Measurements from ENCODE around the gene UTP15. TPM values are rescaled to one million over a fixed set of nuclear protein-coding genes. Genes with fewer than 3 reads are reported as not detected.

UTP15 gene
- total RNA-seq, 1 experiment from 2014 or later: 35.2 TPM

GRCh38 chr5:73629456-73629855 is 63.9 kb downstream of the UTP15 start (continued):
- TF ChIP-seq, protein P1, sequence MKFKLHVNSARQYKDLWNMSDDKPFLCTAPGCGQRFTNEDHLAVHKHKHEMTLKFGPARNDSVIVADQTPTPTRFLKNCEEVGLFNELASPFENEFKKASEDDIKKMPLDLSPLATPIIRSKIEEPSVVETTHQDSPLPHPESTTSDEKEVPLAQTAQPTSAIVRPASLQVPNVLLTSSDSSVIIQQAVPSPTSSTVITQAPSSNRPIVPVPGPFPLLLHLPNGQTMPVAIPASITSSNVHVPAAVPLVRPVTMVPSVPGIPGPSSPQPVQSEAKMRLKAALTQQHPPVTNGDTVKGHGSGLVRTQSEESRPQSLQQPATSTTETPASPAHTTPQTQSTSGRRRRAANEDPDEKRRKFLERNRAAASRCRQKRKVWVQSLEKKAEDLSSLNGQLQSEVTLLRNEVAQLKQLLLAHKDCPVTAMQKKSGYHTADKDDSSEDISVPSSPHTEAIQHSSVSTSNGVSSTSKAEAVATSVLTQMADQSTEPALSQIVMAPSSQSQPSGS (CRISPR knock-in tag; IDR thresholded peaks at IDR 0.05; ENCODE audit: borderline replicate concordance, low read depth): no peak
- no peak for TF ChIP-seq KAT7 (CRISPR knock-in tag; IDR thresholded peaks at IDR 0.05; ENCODE audit: borderline replicate concordance)

DNA sequence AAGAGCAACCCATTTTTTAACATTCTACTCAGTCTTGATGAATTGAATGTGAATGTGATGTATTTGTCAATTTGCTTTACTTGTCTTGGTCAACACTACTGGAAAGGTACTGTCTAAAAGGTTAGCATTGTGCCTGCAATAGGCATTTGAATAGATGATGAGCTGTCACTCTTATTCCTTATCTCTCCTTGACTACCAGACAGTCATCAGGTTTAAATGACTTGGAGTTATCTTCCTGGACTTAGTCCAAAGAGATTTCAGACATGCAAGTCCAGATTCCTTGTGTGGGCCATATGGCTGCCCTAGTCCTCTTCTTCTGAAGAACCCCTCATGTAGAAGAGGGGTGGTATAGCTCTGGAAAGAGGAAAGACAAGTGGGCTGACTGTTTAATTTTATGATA is 65.2 kb downstream of the UTP15 start:
- Mint-ChIP-seq H3K4me1 (no peaks in the 10 kb centered on the region), H3K27me3 (ENCODE audit: low read depth) (peaks cover 31% of the 10 kb centered on the region), H3K9me3 (no peaks in the 10 kb centered on the region), H3K36me3 (no peaks in the 10 kb centered on the region), H3K4me3 (no peak overlapping the region), H3K27ac (no peak overlapping the region)
- DNase-seq (ENCODE audit: low spot score) (no peak), ATAC-seq (no peak)
- ChIA-PET CTCF (no interaction called here), POLR2A (no interaction called here)
- TF ChIP-seq USF2 (CRISPR knock-in tag; IDR thresholded peaks at IDR 0.05) (no peak), ZNF532 (CRISPR knock-in tag; IDR thresholded peaks at IDR 0.05; ENCODE audit: borderline replicate concordance) (no peak)
- TF ChIP-seq, protein P2, sequence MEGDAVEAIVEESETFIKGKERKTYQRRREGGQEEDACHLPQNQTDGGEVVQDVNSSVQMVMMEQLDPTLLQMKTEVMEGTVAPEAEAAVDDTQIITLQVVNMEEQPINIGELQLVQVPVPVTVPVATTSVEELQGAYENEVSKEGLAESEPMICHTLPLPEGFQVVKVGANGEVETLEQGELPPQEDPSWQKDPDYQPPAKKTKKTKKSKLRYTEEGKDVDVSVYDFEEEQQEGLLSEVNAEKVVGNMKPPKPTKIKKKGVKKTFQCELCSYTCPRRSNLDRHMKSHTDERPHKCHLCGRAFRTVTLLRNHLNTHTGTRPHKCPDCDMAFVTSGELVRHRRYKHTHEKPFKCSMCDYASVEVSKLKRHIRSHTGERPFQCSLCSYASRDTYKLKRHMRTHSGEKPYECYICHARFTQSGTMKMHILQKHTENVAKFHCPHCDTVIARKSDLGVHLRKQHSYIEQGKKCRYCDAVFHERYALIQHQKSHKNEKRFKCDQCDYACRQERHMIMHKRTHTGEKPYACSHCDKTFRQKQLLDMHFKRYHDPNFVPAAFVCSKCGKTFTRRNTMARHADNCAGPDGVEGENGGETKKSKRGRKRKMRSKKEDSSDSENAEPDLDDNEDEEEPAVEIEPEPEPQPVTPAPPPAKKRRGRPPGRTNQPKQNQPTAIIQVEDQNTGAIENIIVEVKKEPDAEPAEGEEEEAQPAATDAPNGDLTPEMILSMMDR (IDR thresholded peaks at IDR 0.05): no peak

DNA sequence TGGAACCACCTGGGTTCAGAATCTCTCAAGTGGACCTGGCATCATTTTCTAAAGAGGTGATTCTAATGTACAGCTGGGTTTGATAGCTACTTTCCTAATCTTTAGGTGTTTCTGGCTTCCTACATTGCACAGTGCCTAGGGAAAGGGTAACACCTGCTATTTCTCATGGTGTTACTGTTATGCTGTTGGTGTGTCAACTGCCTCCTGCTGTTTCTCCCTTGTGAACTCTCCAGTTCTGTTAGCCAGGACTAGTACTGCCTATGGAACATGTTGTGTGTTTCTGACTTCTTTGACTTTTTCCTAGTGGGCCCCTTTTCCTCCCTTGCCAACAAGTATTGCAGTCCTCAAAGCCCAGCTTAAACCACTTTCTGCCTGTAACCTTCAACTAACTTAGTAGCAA is 66.0 kb downstream of the UTP15 start:
- TF ChIP-seq CBFB (CRISPR knock-in tag; IDR thresholded peaks at IDR 0.05; ENCODE audit: low read depth): no peak
- TF ChIP-seq TEAD1 (CRISPR knock-in tag; IDR thresholded peaks at IDR 0.05): no peak
- TF ChIP-seq GABPB1 (CRISPR knock-in tag; IDR thresholded peaks at IDR 0.05): no peak
- TF ChIP-seq FOXP1 (CRISPR knock-in tag; IDR thresholded peaks at IDR 0.05; ENCODE audit: borderline replicate concordance): no peak
- no peak for TF ChIP-seq MXD4 (CRISPR knock-in tag; IDR thresholded peaks at IDR 0.05; ENCODE audit: borderline replicate concordance)
- TF ChIP-seq E2F5 (CRISPR knock-in tag; IDR thresholded peaks at IDR 0.05): no peak
- no peak for TF ChIP-seq ZNF263 (CRISPR knock-in tag; IDR thresholded peaks at IDR 0.05; ENCODE audit: low read depth)
- no peak for TF ChIP-seq RORB (CRISPR knock-in tag; IDR thresholded peaks at IDR 0.05)
- TF ChIP-seq, protein P3, sequence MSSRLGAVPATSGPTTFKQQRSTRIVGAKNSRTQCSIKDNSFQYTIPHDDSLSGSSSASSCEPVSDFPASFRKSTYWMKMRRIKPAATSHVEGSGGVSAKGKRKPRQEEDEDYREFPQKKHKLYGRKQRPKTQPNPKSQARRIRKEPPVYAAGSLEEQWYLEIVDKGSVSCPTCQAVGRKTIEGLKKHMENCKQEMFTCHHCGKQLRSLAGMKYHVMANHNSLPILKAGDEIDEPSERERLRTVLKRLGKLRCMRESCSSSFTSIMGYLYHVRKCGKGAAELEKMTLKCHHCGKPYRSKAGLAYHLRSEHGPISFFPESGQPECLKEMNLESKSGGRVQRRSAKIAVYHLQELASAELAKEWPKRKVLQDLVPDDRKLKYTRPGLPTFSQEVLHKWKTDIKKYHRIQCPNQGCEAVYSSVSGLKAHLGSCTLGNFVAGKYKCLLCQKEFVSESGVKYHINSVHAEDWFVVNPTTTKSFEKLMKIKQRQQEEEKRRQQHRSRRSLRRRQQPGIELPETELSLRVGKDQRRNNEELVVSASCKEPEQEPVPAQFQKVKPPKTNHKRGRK (CRISPR knock-in tag; IDR thresholded peaks at IDR 0.05; ENCODE audit: borderline replicate concordance): no peak
- no peak for TF ChIP-seq ZNF317 (CRISPR knock-in tag; IDR thresholded peaks at IDR 0.05; ENCODE audit: borderline replicate concordance, low read depth)
- no peak for TF ChIP-seq ZNF423 (CRISPR knock-in tag; IDR thresholded peaks at IDR 0.05)
- DNase-seq (ENCODE audit: low spot score) (no peak), ATAC-seq (no peak)
- CTCF ChIA-PET: no interaction called here
- Mint-ChIP-seq H3K4me1 (no peaks in the 10 kb centered on the region), H3K9me3 (no peaks in the 10 kb centered on the region), H3K27ac (no peak overlapping the region), H3K27me3 (ENCODE audit: low read depth) (peaks cover 27% of the 10 kb centered on the region), H3K36me3 (no peaks in the 10 kb centered on the region), H3K4me3 (no peak overlapping the region)
- POLR2A ChIA-PET: no interaction called here
